ENCODE data around the gene EID3.
A peak's percentile ranks its signal among the peaks of the same experiment; 100 is the strongest.
"Not testable (repeated sequence)": the region's sequence is repeated elsewhere in the genome, so short reads cannot be mapped to it uniquely, and the experiment has no call there.

EID3 gene

DNA sequence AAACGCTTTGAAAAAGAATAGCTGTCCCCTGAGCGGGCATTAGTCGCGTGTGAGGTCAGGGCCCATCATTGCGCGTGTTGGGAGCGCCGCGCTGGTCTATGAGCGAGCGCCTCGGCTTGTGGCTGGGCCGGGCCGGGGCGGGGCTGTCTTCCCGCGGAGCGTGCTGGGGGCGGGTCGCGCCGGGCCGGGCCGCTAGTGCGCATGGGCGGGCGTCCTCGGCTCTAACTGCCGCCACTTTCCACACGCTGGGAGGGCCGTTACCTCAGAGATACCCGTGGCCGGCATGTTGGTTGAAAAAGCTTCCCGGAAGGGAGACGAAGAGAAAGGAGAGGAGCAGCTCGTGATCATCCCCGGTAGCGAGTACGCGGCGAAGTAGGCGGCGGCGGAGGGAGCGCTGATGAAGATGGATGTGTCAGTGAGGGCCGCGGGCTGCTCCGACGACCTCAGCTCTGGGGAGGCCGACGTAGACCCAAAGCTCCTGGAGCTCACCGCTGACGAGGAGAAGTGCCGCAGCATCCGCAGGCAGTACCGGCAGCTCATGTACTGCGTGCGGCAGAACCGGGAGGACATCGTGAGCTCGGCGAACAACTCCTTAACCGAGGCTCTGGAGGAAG is at the start of gene EID3:
TSS of gene EID3 (plus strand) at position 202 of the 614 bp plus-strand sequence. CDS start at position 398, 196 bp downstream.
- peak; percentile 74 to 84 for DNase-seq

DNA sequence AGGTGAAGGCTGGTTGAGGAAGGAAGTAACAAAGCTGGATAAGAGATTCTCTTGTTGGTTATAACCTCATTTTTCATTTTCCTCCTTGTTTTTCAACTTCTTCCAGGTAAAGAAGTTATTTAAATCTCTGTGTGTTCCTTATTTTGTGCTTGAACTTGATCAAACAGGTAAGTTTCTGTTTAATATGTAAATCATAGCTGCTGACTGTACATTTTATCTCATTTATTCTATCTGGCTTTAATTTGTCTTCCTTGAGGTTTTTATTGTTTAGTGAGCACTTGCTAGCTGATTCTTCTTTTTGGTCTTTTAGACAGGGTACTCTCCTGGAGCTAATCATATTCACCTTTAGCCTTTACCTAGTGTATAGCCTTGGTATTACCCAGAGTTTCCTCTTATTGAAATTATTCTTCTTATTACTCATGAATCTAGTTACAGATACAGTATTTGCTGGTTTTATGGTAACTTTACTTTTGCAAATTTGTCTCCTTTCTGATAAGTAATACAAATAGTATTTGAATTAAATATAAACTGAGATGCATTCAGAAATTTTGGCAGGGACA is 45.5 kb upstream of the EID3 start:
- no peak for DNase-seq

DNA sequence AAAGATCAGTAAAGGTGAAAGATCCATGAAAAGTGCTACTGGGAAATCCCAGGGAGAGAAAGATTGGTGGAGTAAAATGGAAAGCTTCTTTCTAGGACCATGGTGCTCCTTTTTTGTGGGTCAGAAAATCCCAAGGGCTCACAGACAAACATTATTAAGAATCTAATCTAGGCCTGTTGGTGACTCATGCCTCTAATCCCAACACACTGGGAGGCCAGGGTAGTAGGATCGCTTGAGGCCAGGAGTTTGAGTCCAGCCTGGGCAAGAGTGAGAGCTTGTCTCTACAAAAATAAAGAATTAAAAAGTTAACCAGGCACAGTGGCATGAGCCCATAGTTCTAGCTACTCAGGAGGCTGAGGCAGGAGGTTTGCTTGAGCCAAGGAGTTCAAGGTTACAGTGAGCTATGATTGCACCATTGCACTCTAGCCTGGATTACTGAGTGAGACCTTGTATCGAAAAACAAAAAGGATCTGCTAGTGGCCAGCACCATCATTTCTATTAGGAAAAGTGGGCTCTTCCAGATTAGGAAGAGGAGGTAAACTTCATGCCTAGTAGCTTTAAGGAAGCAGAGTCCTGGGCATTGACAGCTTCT is 45.0 kb upstream of the EID3 start:
- no peak for DNase-seq

DNA sequence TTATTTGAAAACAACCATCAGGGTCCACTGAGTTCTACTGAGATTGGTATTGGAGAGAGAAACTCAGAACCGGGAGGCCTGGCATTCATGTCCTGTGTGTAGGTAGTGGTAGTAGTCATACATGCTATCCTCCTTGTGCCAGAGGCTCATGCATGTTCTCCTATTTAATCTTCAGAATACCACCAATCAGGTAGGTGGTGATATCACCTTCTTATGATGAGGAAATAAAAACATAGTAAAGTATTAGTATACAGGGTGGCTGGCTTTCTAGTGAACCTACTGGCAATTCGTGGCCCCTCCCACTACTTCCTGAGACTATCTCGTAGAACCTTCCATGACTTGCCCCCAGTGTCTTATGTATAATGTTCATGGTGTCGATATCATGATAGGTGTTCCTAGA is 40.5 kb upstream of the EID3 start:
- no peak for DNase-seq

DNA sequence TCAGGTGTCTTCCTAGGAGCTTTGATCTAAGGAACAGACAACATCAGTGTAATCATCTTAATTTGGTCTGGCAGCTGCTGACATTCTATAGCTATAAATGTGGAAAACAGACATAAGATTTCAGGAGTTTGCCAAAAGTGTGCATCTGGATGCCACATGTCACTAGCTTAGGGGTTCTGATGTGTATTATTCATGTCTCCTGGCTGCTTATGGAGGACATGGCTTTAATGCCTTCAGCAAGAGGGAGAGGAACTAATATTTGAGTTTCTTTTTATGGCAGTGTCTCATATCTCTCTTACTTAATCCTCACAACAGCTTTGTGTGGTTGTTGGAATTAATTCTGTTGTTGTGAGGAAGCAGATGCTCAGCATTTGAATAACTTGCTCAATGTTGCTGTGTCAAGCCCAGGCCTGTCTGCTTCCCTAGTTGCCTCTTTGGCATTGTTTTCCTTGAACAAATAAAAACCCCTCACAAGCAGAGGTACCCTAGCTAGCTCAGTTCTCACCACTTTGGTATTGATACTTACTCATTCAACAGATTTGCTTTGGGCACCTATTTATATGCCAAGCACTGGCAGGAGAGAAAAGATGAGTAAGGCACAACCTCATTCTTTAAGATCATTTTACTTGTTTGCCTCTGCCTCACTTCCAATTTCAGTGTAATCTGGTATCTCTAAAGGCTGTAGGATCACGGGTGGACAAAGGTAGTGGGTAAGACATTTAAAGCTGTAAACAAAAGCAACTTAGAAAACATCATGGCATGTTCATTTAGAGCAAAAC is 39.8 kb upstream of the EID3 start:
- DNase-seq = no peak

GRCh38 chr12:104265436-104265835 is 38.1 kb upstream of the EID3 start:
- not testable (repeated sequence) for DNase-seq

DNA sequence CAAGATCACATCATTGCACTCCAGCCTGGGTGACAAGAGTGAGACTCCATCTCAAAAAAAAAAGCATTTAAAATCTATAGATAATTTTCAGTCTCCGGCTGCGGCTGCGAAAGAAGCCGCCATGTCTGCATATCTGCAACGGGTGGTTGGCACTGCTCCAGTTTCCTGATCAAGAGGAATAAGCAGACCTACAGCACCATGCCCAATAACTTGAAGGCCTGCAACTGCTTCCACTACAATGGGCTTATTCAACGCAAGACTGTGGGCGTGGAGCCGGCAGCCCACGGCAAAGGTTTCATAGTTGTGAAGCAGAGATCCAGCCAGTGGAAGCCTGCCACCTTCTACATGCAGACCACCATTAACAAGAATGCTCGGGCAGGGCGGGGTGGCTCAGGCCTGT is 30.6 kb upstream of the EID3 start:
- DNase-seq = no peak

DNA sequence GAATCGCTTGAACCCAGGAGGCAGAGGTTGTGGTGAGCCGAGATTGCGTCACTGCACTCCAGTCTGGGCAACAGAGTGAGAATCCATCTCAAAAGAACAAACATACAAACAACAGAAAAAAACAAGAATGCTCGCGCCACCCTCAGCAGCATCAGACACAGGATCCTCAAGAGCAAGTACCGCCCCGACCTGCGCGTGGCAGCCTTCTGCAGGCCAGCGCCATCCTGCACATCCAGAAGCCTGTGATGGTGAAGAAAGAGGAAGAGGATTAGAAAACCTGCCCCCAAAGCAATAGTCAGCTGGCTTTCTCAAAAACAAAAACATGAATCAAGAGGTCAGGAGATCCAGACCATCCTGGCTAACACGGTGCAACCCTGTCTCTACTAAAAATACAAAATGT is 30.0 kb upstream of the EID3 start:
- DNase-seq = no peak

DNA sequence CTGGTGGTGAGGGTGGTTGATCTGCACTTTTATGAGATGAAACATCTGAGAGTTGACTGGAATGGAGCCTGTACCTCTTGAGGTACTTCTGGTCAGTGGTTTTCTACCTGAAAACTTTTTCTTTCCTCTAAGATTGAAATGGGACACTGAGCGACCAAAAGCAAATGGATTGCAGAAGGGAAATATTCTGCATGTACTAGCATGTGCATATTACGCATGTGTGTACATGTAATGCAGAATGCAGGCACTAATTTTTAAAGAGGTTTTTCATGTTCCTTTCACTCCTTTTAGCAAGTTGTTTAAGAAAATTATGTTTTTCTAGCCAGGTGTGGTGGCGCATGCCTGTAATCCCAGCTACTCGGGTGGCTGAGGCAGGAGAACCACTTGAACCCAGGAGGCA is 28.7 kb upstream of the EID3 start:
- DNase-seq = no peak

GRCh38 chr12:104275689-104276088 is 27.9 kb upstream of the EID3 start:
- DNase-seq = no peak

- DNase-seq = no peak
These were observed 27.0 kb upstream of the EID3 start for GRCh38 chr12:104276273-104277131.

- DNase-seq = no peak
These were observed 24.4 kb upstream of the EID3 start for GRCh38 chr12:104279164-104279563.

DNA sequence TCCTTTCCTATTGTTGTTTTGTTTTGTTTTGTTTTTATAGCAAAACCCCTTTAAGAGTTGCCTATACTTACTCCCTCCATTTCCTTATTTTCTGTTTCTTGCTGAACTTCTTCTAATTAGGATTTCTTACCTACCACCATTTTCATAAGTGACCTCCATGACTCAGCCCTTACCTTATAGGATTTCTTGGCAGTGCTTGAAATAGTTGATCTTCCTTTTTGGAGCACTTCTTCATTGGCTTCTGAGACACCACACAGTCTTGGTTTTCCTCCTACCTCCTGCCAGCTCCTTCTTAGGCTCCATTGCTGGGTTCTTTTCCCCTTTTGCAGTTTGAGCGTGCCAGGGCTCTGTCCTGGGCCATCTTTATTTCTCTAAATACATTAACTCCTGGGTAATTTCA is 23.4 kb upstream of the EID3 start:
- DNase-seq = no peak

GRCh38 chr12:104280717-104281458 is 22.7 kb upstream of the EID3 start:
- DNase-seq = no peak

GRCh38 chr12:104281636-104282035 is 21.9 kb upstream of the EID3 start:
- no peak for DNase-seq

DNA sequence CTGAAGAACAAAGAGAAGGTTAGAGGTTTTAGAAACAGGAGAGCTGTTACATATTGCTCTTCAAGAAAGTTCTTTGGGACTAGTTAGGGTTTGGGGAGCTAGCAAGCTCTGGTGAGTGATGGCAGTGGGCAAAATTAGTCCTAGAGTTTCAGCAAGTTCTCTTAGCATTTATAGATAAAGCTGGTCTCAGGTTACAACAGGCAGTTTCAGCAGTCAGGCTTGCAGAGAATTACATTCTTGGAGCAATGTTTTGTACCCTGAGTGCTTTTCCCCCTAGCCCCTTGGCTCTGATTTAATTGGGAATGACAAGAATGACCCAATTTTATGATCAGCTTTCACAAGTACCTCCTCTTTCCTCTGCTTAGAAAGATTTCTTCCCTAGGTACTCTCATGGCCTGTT is 21.4 kb upstream of the EID3 start:
- DNase-seq = no peak

DNA sequence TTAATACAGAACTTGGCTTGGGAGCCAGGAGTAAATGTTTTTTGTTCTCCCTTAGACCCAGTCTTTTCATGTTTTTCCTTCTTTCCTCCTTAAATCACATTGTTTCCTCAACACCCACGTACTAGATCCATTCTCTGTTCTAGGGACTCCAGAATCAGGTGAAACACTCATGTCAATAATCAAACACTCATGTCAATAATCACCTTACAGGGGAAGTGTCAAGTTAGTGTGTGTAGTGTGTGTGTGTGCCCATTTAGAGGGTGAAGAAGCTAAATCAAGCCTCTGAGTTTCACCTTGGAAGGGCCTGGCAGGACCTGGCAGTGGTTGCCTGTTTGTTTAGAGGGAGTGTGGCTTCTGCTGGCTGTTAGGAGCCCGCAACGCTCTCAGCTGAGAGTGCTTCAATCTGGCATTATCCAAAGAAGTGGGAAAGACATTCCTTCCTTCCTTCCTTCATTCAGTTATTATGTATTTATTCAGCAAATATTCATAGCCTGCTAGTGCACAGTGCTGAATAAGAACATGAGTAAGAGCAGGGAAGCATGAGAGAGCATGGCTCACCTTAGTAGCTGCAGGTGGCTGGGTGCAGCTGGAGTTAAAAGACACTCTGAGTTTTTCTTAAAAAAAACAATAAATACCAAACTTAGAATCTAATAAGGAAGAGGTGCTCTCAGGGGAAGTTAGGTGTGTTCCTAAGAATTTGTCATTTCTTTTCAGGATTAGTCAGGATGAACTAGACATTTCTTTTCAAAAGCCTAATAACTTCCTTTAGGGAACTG is 17.6 kb upstream of the EID3 start:
- DNase-seq = no peak

DNA sequence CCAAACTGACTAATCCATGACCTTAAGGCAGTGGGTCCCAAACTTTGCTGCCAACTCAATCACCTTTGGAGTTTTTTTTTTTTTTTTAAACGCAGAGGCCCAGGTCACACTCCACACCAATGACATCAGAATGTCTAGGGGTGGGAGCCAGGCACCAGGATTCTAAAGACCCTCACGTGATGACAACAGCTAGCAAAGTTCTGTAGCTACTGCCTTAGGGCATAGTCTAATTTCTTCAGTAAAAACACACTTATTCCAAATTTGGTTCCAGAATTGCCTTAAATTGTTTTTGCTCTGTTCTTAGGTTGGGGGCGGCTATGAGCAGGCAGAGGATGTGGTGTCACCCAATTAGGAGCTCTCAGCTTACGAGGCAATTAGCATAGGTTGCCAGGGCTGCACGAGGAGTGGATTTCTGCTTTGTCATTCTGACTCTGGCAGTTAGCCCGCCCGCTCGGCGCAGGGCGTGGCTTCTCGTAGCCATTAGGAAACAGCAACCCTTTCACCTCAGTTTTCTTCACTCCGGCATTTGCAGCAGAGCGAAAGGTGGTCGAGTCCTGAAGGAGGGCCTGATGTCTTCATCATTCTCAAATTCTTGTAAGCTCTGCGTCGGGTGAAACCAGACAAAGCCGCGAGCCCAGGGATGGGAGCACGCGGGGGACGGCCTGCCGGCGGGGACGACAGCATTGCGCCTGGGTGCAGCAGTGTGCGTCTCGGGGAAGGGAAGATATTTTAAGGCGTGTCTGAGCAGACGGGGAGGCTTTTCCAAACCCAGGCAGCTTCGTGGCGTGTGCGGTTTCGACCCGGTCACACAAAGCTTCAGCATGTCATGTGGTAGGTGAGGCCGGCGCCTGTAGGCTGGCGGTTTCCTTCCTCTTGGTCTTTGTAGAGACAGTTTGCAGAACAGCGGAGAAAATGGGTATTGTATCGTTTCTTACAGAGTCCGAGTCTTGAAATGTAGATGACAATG is 16.7 kb upstream of the EID3 start:
- peak; percentile 83 to 88 for DNase-seq

GRCh38 chr12:104288635-104289274 is 14.8 kb upstream of the EID3 start:
- peak; percentile 72 to 82 for DNase-seq

DNA sequence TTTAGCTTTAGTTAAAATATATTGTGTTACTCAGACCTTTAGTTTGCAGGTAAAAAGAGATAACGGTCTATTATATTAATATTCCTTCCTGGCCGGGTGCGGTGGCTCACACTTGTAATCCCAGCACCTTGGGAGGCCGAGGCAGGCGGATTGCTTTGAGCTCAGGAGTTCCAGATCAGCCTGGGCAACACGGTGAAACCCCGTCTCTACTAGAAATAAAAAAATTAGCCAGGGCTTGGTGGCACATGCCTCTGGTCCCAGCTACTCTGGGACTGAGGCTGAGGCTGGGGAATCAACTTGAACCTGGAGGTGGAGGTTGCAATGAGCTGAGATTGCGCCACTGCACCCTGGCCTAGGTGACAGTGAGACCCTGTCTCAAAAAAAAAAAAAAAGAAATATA is 13.2 kb upstream of the EID3 start:
- DNase-seq = no peak
